GM19372 (cell line): Measurements from ENCODE around the gene KIF26B.
A peak's percentile ranks its signal among the peaks of the same experiment; 100 is the strongest.

Source experiments
- ATAC-seq: cut with Tn5 transposase; IDR thresholded peaks from one replicate; pipeline ENCODE4 v1.9.1; 2021; ENCODE audit warnings: mild to moderate bottlenecking, low read depth, moderate library complexity; ENCODE audit not compliant: unreplicated experiment

The KIF26B gene

GRCh38 chr1:245600658-245601057 is 445.9 kb downstream of the KIF26B start:
- ATAC-seq = no peak

GRCh38 chr1:245603311-245603865 is 448.6 kb downstream of the KIF26B start:
- no peak for ATAC-seq

- ATAC-seq = no peak
These were observed 450.2 kb downstream of the KIF26B start for GRCh38 chr1:245604979-245605378.

GRCh38 chr1:245605480-245606156 is 450.8 kb downstream of the KIF26B start:
- no peak for ATAC-seq

GRCh38 chr1:245606157-245606725 is 451.5 kb downstream of the KIF26B start:
- ATAC-seq = no peak

- ATAC-seq = no peak
These were observed 453.5 kb downstream of the KIF26B start for GRCh38 chr1:245608271-245608670.

- ATAC-seq = no peak
These were observed 454.8 kb downstream of the KIF26B start for GRCh38 chr1:245609354-245610150.

GRCh38 chr1:245611251-245611650 is 456.5 kb downstream of the KIF26B start:
- no peak for ATAC-seq

- no peak for ATAC-seq
These were observed 459.7 kb downstream of the KIF26B start for GRCh38 chr1:245614476-245614875.

- ATAC-seq = no peak
These were observed 460.2 kb downstream of the KIF26B start for GRCh38 chr1:245615001-245615400.

- ATAC-seq = no peak
These were observed 466.8 kb downstream of the KIF26B start for GRCh38 chr1:245621589-245621988.

GRCh38 chr1:245622332-245623014 is 467.7 kb downstream of the KIF26B start:
- no peak for ATAC-seq

GRCh38 chr1:245641384-245641783 is 486.6 kb downstream of the KIF26B start:
- ATAC-seq = no peak

- ATAC-seq = peak; percentile 12
These were observed 490.6 kb downstream of the KIF26B start for GRCh38 chr1:245645406-245645805.

GRCh38 chr1:245645894-245646293 is 491.1 kb downstream of the KIF26B start:
- ATAC-seq = peak; percentile 42

GRCh38 chr1:245648749-245649522 is 494.2 kb downstream of the KIF26B start:
- ATAC-seq = no peak

- ATAC-seq = no peak
These were observed 494.9 kb downstream of the KIF26B start for GRCh38 chr1:245649666-245650065.

GRCh38 chr1:245650441-245650960 is 495.7 kb downstream of the KIF26B start:
- ATAC-seq = no peak

- ATAC-seq = no peak
These were observed 496.3 kb downstream of the KIF26B start for GRCh38 chr1:245651093-245651492.

- ATAC-seq = no peak
These were observed 497.3 kb downstream of the KIF26B start for GRCh38 chr1:245652116-245652515.
